Spleen (tissue), 7 donors: ENCODE results near the gene IGFALS.

Source experiments
- POLR2A ChIP-seq, 3 donors: fragments of 450-650 bp; IDR thresholded peaks; one replicate each; pipeline ENCODE4 v1.5.1; 2017; ENCODE audit warnings: antibody characterized with exemption in 3 of 3, mild to moderate bottlenecking in 1 of 3
- TF ChIP-seq, protein P1 (sequence below), 11 experiments: fragments of 200-600 bp in 7 of 11; fragments of 450-650 bp in 4 of 11; sonication (generic) in 4 of 11; IDR thresholded peaks in 8 of 11; conservative IDR thresholded peaks in 3 of 11; 1 replicate in 7 of 11; 2 replicates in 4 of 11; pipeline versions ENCODE4 v1.4.0 to v1.8.0; 2016 to 2021; ENCODE audit warnings: antibody characterized with exemption in 11 of 11, inconsistent platforms in 4 of 11, mild to moderate bottlenecking in 1 of 11
- donor health status: DM: no; HTN: no; CAD: no; lungs with moderate emphysema.
- donor health status: DM: no; HTN: no; CAD: no.
- donor health status: DM: no; HTN: no; CAD: no.

DNA sequence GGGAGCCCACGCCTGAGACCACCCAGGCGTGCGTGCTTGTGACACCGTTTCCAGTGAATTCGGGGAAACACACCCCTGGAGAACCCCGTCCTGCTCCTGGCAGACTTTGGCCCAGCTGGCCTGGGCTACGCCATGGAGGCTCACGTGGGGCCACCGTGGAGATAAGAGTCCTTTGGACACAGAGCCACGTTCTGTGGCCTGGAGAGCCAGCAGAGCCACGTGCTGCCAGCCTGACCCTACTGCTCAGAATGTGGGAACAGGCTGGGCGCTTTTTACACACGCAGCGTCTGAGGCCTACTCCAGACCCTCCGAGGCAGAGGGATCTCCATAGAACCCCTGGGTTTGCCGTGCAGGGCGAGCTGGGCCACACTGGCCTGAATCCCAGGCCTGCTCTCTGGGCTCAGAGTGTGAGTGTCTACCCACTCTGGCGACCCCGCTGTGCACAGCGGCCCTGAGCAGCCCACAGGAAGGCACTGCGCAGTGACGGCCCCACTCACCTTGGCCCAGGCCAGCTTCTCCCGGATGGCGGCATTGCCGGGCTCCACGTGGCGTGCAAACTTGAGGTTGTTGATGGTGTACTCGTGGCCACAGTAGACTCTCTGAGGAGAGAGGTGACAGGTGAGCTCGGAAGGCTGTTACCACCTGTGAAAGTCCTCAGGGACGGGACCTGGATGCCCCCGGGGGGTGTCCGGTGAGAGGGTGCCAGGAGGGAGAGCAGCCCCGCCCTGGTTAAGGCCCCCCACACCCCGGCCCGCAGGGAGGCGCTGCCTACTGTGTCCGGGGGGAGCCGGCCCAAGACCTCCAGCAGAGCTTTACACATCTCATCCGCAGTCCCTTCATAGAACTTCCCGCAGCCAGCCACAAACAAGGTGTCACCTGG is 23.1 kb upstream of the IGFALS start:
- TF ChIP-seq, protein P1, sequence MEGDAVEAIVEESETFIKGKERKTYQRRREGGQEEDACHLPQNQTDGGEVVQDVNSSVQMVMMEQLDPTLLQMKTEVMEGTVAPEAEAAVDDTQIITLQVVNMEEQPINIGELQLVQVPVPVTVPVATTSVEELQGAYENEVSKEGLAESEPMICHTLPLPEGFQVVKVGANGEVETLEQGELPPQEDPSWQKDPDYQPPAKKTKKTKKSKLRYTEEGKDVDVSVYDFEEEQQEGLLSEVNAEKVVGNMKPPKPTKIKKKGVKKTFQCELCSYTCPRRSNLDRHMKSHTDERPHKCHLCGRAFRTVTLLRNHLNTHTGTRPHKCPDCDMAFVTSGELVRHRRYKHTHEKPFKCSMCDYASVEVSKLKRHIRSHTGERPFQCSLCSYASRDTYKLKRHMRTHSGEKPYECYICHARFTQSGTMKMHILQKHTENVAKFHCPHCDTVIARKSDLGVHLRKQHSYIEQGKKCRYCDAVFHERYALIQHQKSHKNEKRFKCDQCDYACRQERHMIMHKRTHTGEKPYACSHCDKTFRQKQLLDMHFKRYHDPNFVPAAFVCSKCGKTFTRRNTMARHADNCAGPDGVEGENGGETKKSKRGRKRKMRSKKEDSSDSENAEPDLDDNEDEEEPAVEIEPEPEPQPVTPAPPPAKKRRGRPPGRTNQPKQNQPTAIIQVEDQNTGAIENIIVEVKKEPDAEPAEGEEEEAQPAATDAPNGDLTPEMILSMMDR (IDR thresholded peaks at IDR 0.05 in 8 of 11, conservative IDR thresholded peaks at IDR 0.05 in 3 of 11), result no peak
- no peak for TF ChIP-seq POLR2A (IDR thresholded peaks at IDR 0.05)
